ENCODE measurements around the gene COA8. TPM values are rescaled to one million over a fixed set of nuclear protein-coding genes. Genes with fewer than 3 reads are reported as not detected.

The COA8 gene
- total and polyA plus RNA-seq, 11 donors, result 30.6 to 109 (median 45.9) TPM

DNA sequence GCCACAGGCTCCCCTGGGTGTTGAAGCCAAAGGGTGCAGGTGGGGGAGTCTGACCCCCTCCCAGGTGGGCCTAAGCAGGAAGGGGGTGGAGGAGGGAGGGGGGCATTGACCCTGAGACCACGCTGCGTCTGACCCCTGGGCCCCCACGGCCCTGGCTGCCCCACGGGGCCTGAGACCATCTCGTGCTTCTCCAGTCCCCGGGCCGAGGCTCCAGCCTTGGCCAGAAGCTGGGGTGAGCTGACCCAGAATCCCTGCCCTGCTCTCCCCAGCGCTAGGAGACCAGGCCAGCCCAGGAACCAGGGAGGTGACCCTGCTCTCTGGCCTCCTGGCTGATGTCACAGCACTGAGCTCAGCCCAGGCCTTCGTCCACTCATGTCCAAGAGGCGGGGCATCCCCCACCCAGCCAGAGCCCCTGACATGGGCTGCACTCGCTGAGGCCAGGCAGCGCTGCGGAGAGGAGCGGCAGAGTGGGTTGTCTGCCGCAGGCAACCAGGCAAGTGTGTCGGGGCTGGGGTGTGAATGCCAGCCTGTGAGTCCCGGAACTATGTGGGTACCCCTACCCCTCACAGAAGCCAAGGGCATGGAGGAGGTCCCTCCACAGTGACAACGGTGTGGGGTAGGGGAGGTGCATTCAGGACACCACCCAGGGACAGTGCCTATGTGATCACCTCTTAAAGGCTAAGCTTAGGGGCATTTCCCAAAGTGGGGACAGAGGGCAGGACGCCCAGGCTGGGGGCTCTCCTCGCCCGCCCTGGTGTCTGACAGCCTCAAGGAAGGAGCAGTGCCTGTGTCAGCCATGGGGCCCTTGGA is 27.5 kb upstream of the COA8 start:
- 85 to 93% (median 89%) methylated on average over 8 to 21 of the region's 21 CpGs for WGBS, 4 donors
- peaks cover 0 to 34% (median 23%) of the 10 kb centered on the region in 12 donors for H3K4me1 ChIP-seq
- no peaks in the 10 kb centered on the region for H3K27me3 ChIP-seq
- TF ChIP-seq, protein P1, sequence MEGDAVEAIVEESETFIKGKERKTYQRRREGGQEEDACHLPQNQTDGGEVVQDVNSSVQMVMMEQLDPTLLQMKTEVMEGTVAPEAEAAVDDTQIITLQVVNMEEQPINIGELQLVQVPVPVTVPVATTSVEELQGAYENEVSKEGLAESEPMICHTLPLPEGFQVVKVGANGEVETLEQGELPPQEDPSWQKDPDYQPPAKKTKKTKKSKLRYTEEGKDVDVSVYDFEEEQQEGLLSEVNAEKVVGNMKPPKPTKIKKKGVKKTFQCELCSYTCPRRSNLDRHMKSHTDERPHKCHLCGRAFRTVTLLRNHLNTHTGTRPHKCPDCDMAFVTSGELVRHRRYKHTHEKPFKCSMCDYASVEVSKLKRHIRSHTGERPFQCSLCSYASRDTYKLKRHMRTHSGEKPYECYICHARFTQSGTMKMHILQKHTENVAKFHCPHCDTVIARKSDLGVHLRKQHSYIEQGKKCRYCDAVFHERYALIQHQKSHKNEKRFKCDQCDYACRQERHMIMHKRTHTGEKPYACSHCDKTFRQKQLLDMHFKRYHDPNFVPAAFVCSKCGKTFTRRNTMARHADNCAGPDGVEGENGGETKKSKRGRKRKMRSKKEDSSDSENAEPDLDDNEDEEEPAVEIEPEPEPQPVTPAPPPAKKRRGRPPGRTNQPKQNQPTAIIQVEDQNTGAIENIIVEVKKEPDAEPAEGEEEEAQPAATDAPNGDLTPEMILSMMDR (IDR thresholded peaks at IDR 0.05), result no peak
- TF ChIP-seq POLR2A (IDR thresholded peaks at IDR 0.05), result no peak
- DNase-seq (peak in 1 of 5 donors; percentile 55), ATAC-seq (no peak)
- no peaks in the 10 kb centered on the region for H3K9me3 ChIP-seq
- intact Hi-C loops (cut with DNase I), result no loop called here
- H3K27ac ChIP-seq, result peak overlapping the region in 2 of 12 donors; percentile 14 to 91
- no peak overlapping the region for H3K4me3 ChIP-seq
- H3K36me3 ChIP-seq, result peaks cover 0 to 29% (median 4%) of the 10 kb centered on the region in 9 donors

DNA sequence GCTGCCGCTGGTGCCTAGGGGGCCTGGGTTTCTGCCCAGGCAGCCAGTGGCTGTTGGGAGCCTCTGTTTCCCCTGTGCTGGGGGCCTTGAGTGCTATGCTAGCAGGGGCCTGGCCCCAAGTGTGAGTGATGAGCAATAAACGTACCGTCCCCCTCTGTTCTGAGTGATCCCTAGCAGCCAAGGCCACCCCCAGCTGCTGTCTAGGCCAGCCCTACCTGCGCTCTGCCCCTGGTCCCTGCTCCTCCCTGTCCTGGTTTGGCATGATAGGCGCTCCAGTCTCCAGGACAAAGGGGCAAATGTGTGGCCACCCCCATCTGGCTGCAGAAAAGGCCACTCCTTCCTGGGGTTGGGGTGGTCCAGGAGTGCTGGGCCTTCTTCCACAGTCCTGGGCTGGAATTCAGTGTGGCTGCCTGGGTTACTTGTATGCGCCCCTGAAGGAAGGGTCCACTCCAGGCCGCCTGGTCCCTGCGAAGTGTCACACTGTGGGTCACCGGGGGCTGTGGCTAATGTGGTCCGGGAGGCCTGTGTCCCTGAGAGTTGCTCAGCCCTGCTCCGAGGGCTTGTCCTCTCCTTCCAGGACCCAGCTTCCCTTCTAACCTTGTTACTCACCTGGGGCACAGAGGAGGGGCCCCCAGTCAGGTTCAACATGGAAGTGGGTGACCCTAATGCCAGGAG is 26.7 kb upstream of the COA8 start:
- DNase-seq (peak in 2 of 5 donors; percentile 20 to 47), ATAC-seq (no peak)
- Histone ChIP-seq H3K4me3 (no peak overlapping the region), H3K9me3 (no peaks in the 10 kb centered on the region), H3K4me1 (peaks cover 0 to 36% (median 25%) of the 10 kb centered on the region in 12 donors), H3K27me3 (no peaks in the 10 kb centered on the region), H3K27ac (peak overlapping the region in 1 of 12 donors; percentile 91), H3K36me3 (peaks cover 0 to 29% (median 3%) of the 10 kb centered on the region in 9 donors)
- WGBS, 4 donors, result 86 to 100% (median 91%) methylated on average over 6 to 11 of the region's 11 CpGs
- intact Hi-C loops (cut with DNase I), result no loop called here
- TF ChIP-seq POLR2A (IDR thresholded peaks at IDR 0.05), result no peak
- TF ChIP-seq, protein P1 (IDR thresholded peaks at IDR 0.05), result no peak

DNA sequence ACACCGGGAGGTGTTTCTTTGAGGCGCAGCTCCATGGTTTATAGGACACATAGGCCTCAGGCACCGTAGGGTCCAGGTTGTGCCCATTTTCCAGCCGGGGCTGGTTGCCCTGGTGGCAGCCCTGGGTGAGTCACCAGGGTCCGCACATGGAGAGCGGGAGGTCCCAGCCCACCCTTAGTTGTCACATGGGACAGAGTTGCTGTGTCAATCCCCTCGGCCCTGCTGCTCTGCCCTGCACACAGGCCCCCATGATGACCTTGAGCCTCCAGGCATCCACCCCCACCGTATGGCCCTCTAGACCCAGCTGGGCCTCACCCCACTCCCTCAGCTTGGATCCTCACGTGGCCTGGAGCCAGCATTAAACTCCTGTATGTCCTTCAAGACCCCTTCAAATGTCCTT is 26.1 kb upstream of the COA8 start:
- H3K4me1 ChIP-seq, result peaks cover 0 to 43% (median 32%) of the 10 kb centered on the region in 12 donors
- no peak for TF ChIP-seq POLR2A (IDR thresholded peaks at IDR 0.05)
- TF ChIP-seq, protein P1 (IDR thresholded peaks at IDR 0.05), result no peak
- H3K9me3 ChIP-seq, result no peaks in the 10 kb centered on the region
- H3K4me3 ChIP-seq, result no peak overlapping the region
- DNase-seq (peak in 2 of 5 donors; percentile 20 to 53), ATAC-seq (no peak)
- intact Hi-C loops (cut with DNase I), result no loop called here
- H3K27ac ChIP-seq, result peak overlapping the region in 2 of 12 donors; percentile 84 to 91
- WGBS, 4 donors, result 72 to 87% (median 82%) methylated on average over 4 to 9 of the region's 9 CpGs
- H3K36me3 ChIP-seq, result peaks cover 0 to 29% (median 3%) of the 10 kb centered on the region in 9 donors
- no peaks in the 10 kb centered on the region for H3K27me3 ChIP-seq

All from heart left ventricle (tissue), 16 donors.